Endodermal cell (in vitro differentiated cells): Measurements from ENCODE around the gene ENDOG. TPM values are rescaled to one million over a fixed set of nuclear protein-coding genes. Genes with fewer than 3 reads are reported as not detected.

Experiments used
- DNase-seq: peaks from one replicate; pipeline ENCODE4 v3.0.0-alpha.2; 2017
- H3K27ac ChIP-seq: 2 replicates; pipeline ENCODE4 v1.5.1; 2013; ENCODE audit warnings: mild to moderate bottlenecking, low read depth, low read length, moderate library complexity
- H3K27me3 ChIP-seq: 2 replicates; pipeline ENCODE4 v1.6.1; 2013; ENCODE audit warnings: mild to moderate bottlenecking, low read length, moderate library complexity; ENCODE audit not compliant: insufficient read depth, control insufficient read depth, poor library complexity, severe bottlenecking
- H3K36me3 ChIP-seq: 2 replicates; pipeline ENCODE4 v1.7.0; 2013; ENCODE audit warnings: mild to moderate bottlenecking, low read length, moderate library complexity; ENCODE audit not compliant: control insufficient read depth, insufficient read depth
- H3K4me1 ChIP-seq: one replicate; pipeline ENCODE4 v1.7.0; 2013; ENCODE audit warnings: low read length; ENCODE audit not compliant: control insufficient read depth, insufficient read depth
- H3K4me3 ChIP-seq: 2 replicates; pipeline ENCODE4 v1.5.1; 2013; ENCODE audit warnings: mild to moderate bottlenecking, low read length, moderate library complexity
- H3K9ac ChIP-seq: 2 replicates; pipeline ENCODE4 v1.6.1; 2013; ENCODE audit warnings: mild to moderate bottlenecking, low read length, moderate library complexity; ENCODE audit not compliant: poor library complexity, severe bottlenecking; ENCODE audit errors: extremely low read depth
- H3K9me3 ChIP-seq: 2 replicates; pipeline ENCODE4 v1.6.1; 2013; ENCODE audit warnings: mild to moderate bottlenecking, low read length, moderate library complexity; ENCODE audit not compliant: control insufficient read depth
- H3K27ac Mint-ChIP-seq: 2 replicates; pipeline ENCODE4 v1.8.0; 2020; ENCODE audit warnings: mixed read lengths
- H3K27me3 Mint-ChIP-seq: 2 replicates; pipeline ENCODE4 v1.8.0; 2021; ENCODE audit warnings: mild to moderate bottlenecking, mixed read lengths; ENCODE audit not compliant: insufficient read depth
- H3K36me3 Mint-ChIP-seq: 2 replicates; pipeline ENCODE4 v1.8.0; 2020; ENCODE audit warnings: low read depth, mixed read lengths
- H3K4me1 Mint-ChIP-seq: 2 replicates; pipeline ENCODE4 v1.8.0; 2020; ENCODE audit warnings: mixed read lengths
- H3K4me3 Mint-ChIP-seq: 2 replicates; pipeline ENCODE4 v1.8.0; 2020; ENCODE audit warnings: mild to moderate bottlenecking, moderate library complexity, mixed read lengths
- H3K9me3 Mint-ChIP-seq: 2 replicates; pipeline ENCODE4 v1.8.0; 2020; ENCODE audit warnings: mild to moderate bottlenecking, mixed read lengths
- CTCF ChIP-seq: fragments of 200-600 bp; sonication (generic); conservative IDR thresholded peaks from 2 replicates; pipeline ENCODE4 v1.5.0; 2021; ENCODE audit warnings: antibody characterized with exemption, mild to moderate bottlenecking
- WGBS, 2 experiments: methylation state at CpG; one replicate each; pipeline versions ENCODE4 v1.1.5 to v1.1.7; 2013; ENCODE audit warnings: missing lambda C conversion rate in 2 of 2, mixed read lengths in 1 of 2; ENCODE audit not compliant: insufficient coverage in 1 of 2, insufficient read length in 1 of 2; 5-methylcytosine and 5-hydroxymethylcytosine counted together
- total RNA-seq, 2 donors: library from RNA; stranded (reverse); fragmentation: NEBNext Ultra II Directional in 1 of 2; extraction: Animal tissue kit (Norgen Biotek cat#: 25700) in 1 of 2; gene quantifications; 2 replicates in 1 of 2; 3 replicates in 1 of 2; pipeline ENCODE4 v1.2.1, GENCODE V29; 2021

The ENDOG gene
- total RNA-seq, 2 donors from 2014 or later, result 15.5 to 15.7 TPM

- Histone ChIP-seq H3K9me3 (no peaks in the 10 kb centered on the region), H3K27ac (no peak overlapping the region), H3K4me3 (peak overlapping the region; percentile 89), H3K36me3 (peaks cover 39% of the 10 kb centered on the region), H3K9ac (peak overlapping the region; percentile 81), H3K27me3 (no peaks in the 10 kb centered on the region), H3K4me1 (peaks cover 3% of the 10 kb centered on the region)
- Mint-ChIP-seq H3K4me1 (peaks cover 6% of the 10 kb centered on the region), H3K36me3 (peaks cover 57% of the 10 kb centered on the region), H3K27me3 (no peaks in the 10 kb centered on the region), H3K9me3 (no peaks in the 10 kb centered on the region), H3K27ac (peak overlapping the region; percentile 94), H3K4me3 (peak overlapping the region; percentile 88)
- 39 to 47% methylated on average over 13 to 18 of the region's 18 CpGs for WGBS, 2 experiments
- DNase-seq, result no peak
- peak; percentile 2 for TF ChIP-seq CTCF
Measured at GRCh38 chr9:128828719-128829452, 10.6 kb downstream of the ENDOG start.

- no peak for TF ChIP-seq CTCF
- H3K4me1 ChIP-seq, result peaks cover 3% of the 10 kb centered on the region
- H3K36me3 ChIP-seq, result peaks cover 35% of the 10 kb centered on the region
- Mint-ChIP-seq H3K27me3 (no peaks in the 10 kb centered on the region), H3K4me3 (peak within 1 kb of the TSS; percentile 88), H3K4me1 (peaks cover 6% of the 10 kb centered on the region), H3K36me3 (peaks cover 55% of the 10 kb centered on the region), H3K27ac (peak within 1 kb of the TSS; percentile 94), H3K9me3 (no peaks in the 10 kb centered on the region)
- peak; percentile 99 for DNase-seq
- H3K9me3 ChIP-seq, result no peaks in the 10 kb centered on the region
- WGBS, 2 experiments, result 3 to 5% methylated on average over 48 to 56 of the region's 56 CpGs
- no peak within 1 kb of the TSS for H3K27ac ChIP-seq
- H3K4me3 ChIP-seq, result peak within 1 kb of the TSS; percentile 89
- no peaks in the 10 kb centered on the region for H3K27me3 ChIP-seq
- H3K9ac ChIP-seq, result peak within 1 kb of the TSS; percentile 81
Measured at GRCh38 chr9:128829477-128830251, 11.4 kb downstream of the ENDOG start, which contains the start of gene SPOUT1. Gene SPOUT1, minus strand, starts transcription at chr9:128829794. Its CDS starts 14 bp downstream, at chr9:128829780.

GRCh38 chr9:128833696-128834095 is 15.4 kb downstream of the ENDOG start:
- no peaks in the 10 kb centered on the region for H3K36me3 ChIP-seq
- DNase-seq, result no peak
- Mint-ChIP-seq H3K9me3 (no peaks in the 10 kb centered on the region), H3K27me3 (no peaks in the 10 kb centered on the region), H3K4me1 (peaks cover 10% of the 10 kb centered on the region), H3K36me3 (peaks cover 33% of the 10 kb centered on the region), H3K27ac (no peak overlapping the region), H3K4me3 (no peak overlapping the region)
- no peak overlapping the region for H3K4me3 ChIP-seq
- peaks cover 2% of the 10 kb centered on the region for H3K4me1 ChIP-seq
- H3K9me3 ChIP-seq, result no peaks in the 10 kb centered on the region
- no peak overlapping the region for H3K27ac ChIP-seq
- WGBS, 2 experiments, result 94 to 95% methylated on average over 6 to 10 of the region's 10 CpGs
- TF ChIP-seq CTCF, result no peak
- no peaks in the 10 kb centered on the region for H3K27me3 ChIP-seq
- H3K9ac ChIP-seq, result no peak overlapping the region
